K562 (cell line): Measurements from ENCODE around the gene PIMREG. TPM values are rescaled to one million over a fixed set of nuclear protein-coding genes. Genes with fewer than 3 reads are reported as not detected.
A peak's percentile ranks its signal among the peaks of the same experiment; 100 is the strongest.

Experiments used
- CC2D1A ChIP-seq: fragments of 450-650 bp; IDR thresholded peaks from 2 replicates; pipeline ENCODE4 v1.6.1; 2017; ENCODE audit warnings: mild to moderate bottlenecking
- ETV1 ChIP-seq: fragments of 450-650 bp; conservative IDR thresholded peaks from 2 replicates; pipeline ENCODE4 v1.6.1; 2016; ENCODE audit warnings: missing genetic modification characterization, control low read depth, low read depth, missing compliant biosample characterization
- ETV5 ChIP-seq: sonication (generic); formaldehyde crosslinking; IDR thresholded peaks from 2 replicates; pipeline ENCODE4 v1.4.0; 2020; ENCODE audit warnings: low read depth, mild to moderate bottlenecking, missing genetic modification reagents
- KDM1A ChIP-seq, 2 experiments: fragments of 450-650 bp; IDR thresholded peaks; 2 replicates each; pipeline ENCODE4 v1.6.1; 2016; ENCODE audit warnings: mild to moderate bottlenecking in 2 of 2
- NR2C2 ChIP-seq, 2 experiments: fragments of 200-800 bp in 1 of 2; sonication (Bioruptor generic) in 1 of 2; sonication (generic) in 1 of 2; formaldehyde crosslinking in 1 of 2; IDR thresholded peaks; 2 replicates each; pipeline versions ENCODE4 v1.6.1 to v1.8.0; 2016 to 2022; ENCODE audit warnings: mild to moderate bottlenecking in 1 of 2, missing compliant biosample characterization in 1 of 2, missing genetic modification characterization in 1 of 2, missing genetic modification reagents in 1 of 2
- RAD51 ChIP-seq: fragments of 450-650 bp; IDR thresholded peaks from 2 replicates; pipeline ENCODE4 v1.7.1; 2016; ENCODE audit warnings: low read depth, mild to moderate bottlenecking, borderline replicate concordance
- RB1 ChIP-seq: fragments of 450-650 bp; IDR thresholded peaks from 2 replicates; pipeline ENCODE4 v1.6.1; 2017; ENCODE audit warnings: low read depth, mild to moderate bottlenecking
- RCOR1 ChIP-seq, 2 experiments: IDR thresholded peaks; 2 replicates each; pipeline ENCODE4 v1.6.1; 2012; ENCODE audit warnings: low read depth in 2 of 2, low read length in 2 of 2, borderline replicate concordance in 1 of 2, improper control_type of control experiment in 1 of 2
- SMC3 ChIP-seq: conservative IDR thresholded peaks from 2 replicates; pipeline ENCODE4 v1.6.1; 2011; ENCODE audit warnings: low read depth, low read length, improper control_type of control experiment; ENCODE audit not compliant: insufficient read depth
- TGIF2 ChIP-seq: sonication (generic); formaldehyde crosslinking; IDR thresholded peaks from 2 replicates; pipeline ENCODE4 v1.8.1; 2022; ENCODE audit warnings: mild to moderate bottlenecking, missing genetic modification reagents, moderate library complexity
- YY1 ChIP-seq, 3 experiments: IDR thresholded peaks; 2 replicates each; pipeline ENCODE4 v1.6.1; 2011; ENCODE audit warnings: low read length in 2 of 3, mild to moderate bottlenecking in 2 of 3, moderate library complexity in 2 of 3, borderline replicate concordance in 1 of 3, control low read depth in 1 of 3, low read depth in 1 of 3; ENCODE audit not compliant: insufficient read depth in 3 of 3, insufficient replicate concordance in 2 of 3, control insufficient read depth in 1 of 3, insufficient read length in 1 of 3; ENCODE audit errors: extremely low read depth in 1 of 3
- ZNF23 ChIP-seq: fragments of 250-450 bp; sonication (Bioruptor Pico); IDR thresholded peaks from 2 replicates; pipeline ENCODE4 v1.4.0; 2020; ENCODE audit warnings: mild to moderate bottlenecking
- ZNF511 ChIP-seq: sonication (generic); formaldehyde crosslinking; IDR thresholded peaks from 2 replicates; pipeline ENCODE4 v1.8.0; 2022; ENCODE audit warnings: mild to moderate bottlenecking, missing genetic modification reagents
- polyA plus RNA-seq, 8 experiments: library from polyadenylated mRNA; depleted of rRNA in 4 of 8; stranded (reverse) in 5 of 8; unstranded in 3 of 8; fragments of >200 nt; fragmentation: Nextera tagmentation in 2 of 8; fragmentation: Illumina TruSeq in 1 of 8; extraction: Ambion mirVana in 2 of 8; extraction: Trizol in 1 of 8; gene quantifications; 2 replicates each; pipeline versions ENCODE4 v1.2.1 to v1.2.3, GENCODE V29; 2011 to 2014; ENCODE audit warnings: inconsistent platforms in 1 of 8, missing spikeins in 1 of 8
- total RNA-seq, 7 experiments: library from RNA; depleted of rRNA in 6 of 7; stranded (reverse); fragments of >200 nt in 6 of 7; fragmentation: Illumina TruSeq in 2 of 7; extraction: Trizol in 2 of 7; gene quantifications; 2 replicates each; pipeline versions ENCODE4 v1.2.1 to v1.2.3, GENCODE V29; 2011 to 2021; ENCODE audit warnings: low replicate concordance in 1 of 7
- TF ChIP-seq, protein P1 (sequence below): IDR thresholded peaks from 2 replicates; pipeline ENCODE4 v1.6.1; 2016; ENCODE audit warnings: missing genetic modification characterization, missing compliant biosample characterization

PIMREG gene
- total and polyA plus RNA-seq, 9 of the 15 experiments (the other 6 are each of a cell fraction or from before 2014, with no cell fraction given): 1.1 to 16.7 (median 9.4) TPM

GRCh38 chr17:6421700-6422604 is 22.3 kb upstream of the PIMREG start (continued):
- TF ChIP-seq, protein P1, sequence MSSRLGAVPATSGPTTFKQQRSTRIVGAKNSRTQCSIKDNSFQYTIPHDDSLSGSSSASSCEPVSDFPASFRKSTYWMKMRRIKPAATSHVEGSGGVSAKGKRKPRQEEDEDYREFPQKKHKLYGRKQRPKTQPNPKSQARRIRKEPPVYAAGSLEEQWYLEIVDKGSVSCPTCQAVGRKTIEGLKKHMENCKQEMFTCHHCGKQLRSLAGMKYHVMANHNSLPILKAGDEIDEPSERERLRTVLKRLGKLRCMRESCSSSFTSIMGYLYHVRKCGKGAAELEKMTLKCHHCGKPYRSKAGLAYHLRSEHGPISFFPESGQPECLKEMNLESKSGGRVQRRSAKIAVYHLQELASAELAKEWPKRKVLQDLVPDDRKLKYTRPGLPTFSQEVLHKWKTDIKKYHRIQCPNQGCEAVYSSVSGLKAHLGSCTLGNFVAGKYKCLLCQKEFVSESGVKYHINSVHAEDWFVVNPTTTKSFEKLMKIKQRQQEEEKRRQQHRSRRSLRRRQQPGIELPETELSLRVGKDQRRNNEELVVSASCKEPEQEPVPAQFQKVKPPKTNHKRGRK (tag): peak; percentile 55
- no peak for TF ChIP-seq ZNF23 (CRISPR knock-in tag)
- peak; percentile 77 for TF ChIP-seq SMC3
- TF ChIP-seq ETV1: peak; percentile 94
- TF ChIP-seq YY1 (IDR thresholded peaks at IDR 0.05; ENCODE audit: borderline replicate concordance in 1 of 3, control insufficient read depth in 1 of 3, extremely low read depth in 1 of 3, insufficient read depth in 3 of 3, insufficient read length in 1 of 3, insufficient replicate concordance in 2 of 3, low read depth in 1 of 3, low read length in 2 of 3): peak in 2 of 3 experiments; percentile 62 to 64
- TF ChIP-seq RAD51: 0 out of 2 replicates have a peak, but pooled peaks have one; percentile 13
- TF ChIP-seq CC2D1A: peak; percentile 42; the same call in 1 of the 2 replicates
- TF ChIP-seq RB1: peak; percentile 46; the same call in 1 of the 2 replicates
- TF ChIP-seq ZNF511 (CRISPR knock-in tag): no peak
- TF ChIP-seq ETV5 (CRISPR knock-in tag): peak; percentile 92
- peak; percentile 26 to 52; a peak in 3 of 4 replicates for TF ChIP-seq KDM1A (IDR thresholded peaks at IDR 0.05)
- no peak for TF ChIP-seq NR2C2 (CRISPR knock-in tag; IDR thresholded peaks at IDR 0.05)
- TF ChIP-seq NR2C2 (tag; IDR thresholded peaks at IDR 0.05): peak; percentile 83
- no peak for TF ChIP-seq TGIF2
- TF ChIP-seq RCOR1 (IDR thresholded peaks at IDR 0.05; ENCODE audit: borderline replicate concordance in 1 of 2, low read depth in 2 of 2, low read length in 2 of 2): peak; percentile 42 to 92; a peak in 3 of 4 replicates
